Tibial artery (tissue), 4 donors: ENCODE measurements around the gene ASZ1.

Source experiments
- DNase-seq, 2 donors: peaks; one replicate each; pipeline ENCODE4 v3.0.0-alpha.2; 2019
- H3K27ac ChIP-seq, 2 donors: fragments of 200-600 bp; sonication (generic) in 1 of 2; 1 replicate in 1 of 2; 2 replicates in 1 of 2; pipeline ENCODE4 v1.5.1; 2018 to 2019; ENCODE audit warnings: mild to moderate bottlenecking in 1 of 2
- H3K27me3 ChIP-seq, 2 donors: fragments of 200-600 bp; sonication (generic) in 1 of 2; one replicate each; pipeline versions ENCODE4 v1.5.1 to v1.6.0; 2016 to 2019
- H3K36me3 ChIP-seq, 3 donors: fragments of 200-600 bp; sonication (generic) in 2 of 3; one replicate each; pipeline ENCODE4 v1.5.1; 2016 to 2019; ENCODE audit warnings: mild to moderate bottlenecking in 2 of 3
- H3K4me1 ChIP-seq, 4 donors: fragments of 200-600 bp; sonication (generic) in 2 of 4; 1 replicate in 3 of 4; 2 replicates in 1 of 4; pipeline ENCODE4 v1.5.1; 2016 to 2019
- H3K4me3 ChIP-seq, 2 donors: fragments of 200-600 bp; sonication (generic) in 1 of 2; 1 replicate in 1 of 2; 2 replicates in 1 of 2; pipeline ENCODE4 v1.5.1; 2018 to 2019; ENCODE audit warnings: mild to moderate bottlenecking in 2 of 2
- H3K9me3 ChIP-seq, 3 donors: fragments of 200-600 bp; sonication (generic) in 1 of 3; one replicate each; pipeline ENCODE4 v1.5.1; 2016 to 2019
- CTCF ChIP-seq, 2 experiments: fragments of 200-600 bp in 1 of 2; fragments of 450-650 bp in 1 of 2; IDR thresholded peaks; one replicate each; pipeline ENCODE4 v1.5.1; 2017 to 2019; ENCODE audit warnings: antibody characterized with exemption in 2 of 2, mild to moderate bottlenecking in 1 of 2, moderate library complexity in 1 of 2
- intact Hi-C: fragments of 100-400 bp; cut with DNase I; formaldehyde crosslinking; loops from one replicate; pipeline ENCODE4 v1.15.0; 2023; ENCODE audit warnings: low total_unique reads

The ASZ1 gene

GRCh38 chr7:117350027-117350426 is 77.3 kb downstream of the ASZ1 start:
- intact Hi-C loops = no loop called here
- no peak for DNase-seq
- Histone ChIP-seq H3K9me3 (no peaks in the 10 kb centered on the region), H3K27ac (no peak overlapping the region), H3K4me1 (peaks cover 0 to under 1% (median 0%) of the 10 kb centered on the region in 4 donors), H3K36me3 (no peaks in the 10 kb centered on the region), H3K4me3 (no peak overlapping the region), H3K27me3 (no peaks in the 10 kb centered on the region)
- TF ChIP-seq CTCF (IDR thresholded peaks at IDR 0.05) = no peak

GRCh38 chr7:117349570-117349969 is 77.7 kb downstream of the ASZ1 start:
- Histone ChIP-seq H3K27ac (no peak overlapping the region), H3K4me3 (no peak overlapping the region), H3K36me3 (no peaks in the 10 kb centered on the region), H3K27me3 (no peaks in the 10 kb centered on the region), H3K4me1 (peaks cover 0 to 6% (median 0%) of the 10 kb centered on the region in 4 donors), H3K9me3 (no peaks in the 10 kb centered on the region)
- intact Hi-C loops = no loop called here
- no peak for DNase-seq
- TF ChIP-seq CTCF (IDR thresholded peaks at IDR 0.05) = no peak

- intact Hi-C loops = no loop called here
- TF ChIP-seq CTCF (IDR thresholded peaks at IDR 0.05) = no peak
Measured at GRCh38 chr7:117347962-117348672, 79.2 kb downstream of the ASZ1 start.

DNA sequence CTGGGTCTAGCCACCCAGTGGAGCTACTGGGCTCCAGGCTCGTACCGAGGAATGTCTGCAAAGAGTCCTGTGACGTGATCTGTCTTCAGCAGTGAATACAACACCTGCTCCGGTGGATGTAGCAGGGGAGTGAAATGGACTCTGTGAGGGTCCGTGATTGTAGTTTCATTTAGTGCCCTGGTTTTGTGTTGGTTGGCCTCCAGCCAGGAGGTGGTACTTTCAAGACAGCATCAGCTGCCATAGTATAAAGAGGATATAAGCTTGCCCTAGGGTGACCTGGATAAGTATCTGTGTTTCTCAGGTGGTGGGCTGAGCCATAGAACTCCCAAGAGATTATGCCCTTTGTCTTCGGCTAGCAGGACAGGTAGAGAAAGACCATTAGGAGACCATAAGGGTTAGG is 79.8 kb downstream of the ASZ1 start:
- Histone ChIP-seq H3K4me1 (peaks cover 0 to 15% (median 2%) of the 10 kb centered on the region in 4 donors), H3K36me3 (no peaks in the 10 kb centered on the region), H3K27ac (no peak overlapping the region), H3K27me3 (no peaks in the 10 kb centered on the region), H3K4me3 (no peak overlapping the region), H3K9me3 (no peaks in the 10 kb centered on the region)
- intact Hi-C loops = no loop called here
- no peak for DNase-seq
- no peak for TF ChIP-seq CTCF (IDR thresholded peaks at IDR 0.05)

More at GRCh38 chr7:117347962-117348672, 79.2 kb downstream of the ASZ1 start:
- no peaks in the 10 kb centered on the region for H3K27me3 ChIP-seq
- H3K9me3 ChIP-seq = no peaks in the 10 kb centered on the region
- no peak overlapping the region for H3K27ac ChIP-seq
- no peaks in the 10 kb centered on the region for H3K36me3 ChIP-seq
- no peak for DNase-seq
- H3K4me3 ChIP-seq = no peak overlapping the region
- peaks cover 0 to 15% (median 2%) of the 10 kb centered on the region in 4 donors for H3K4me1 ChIP-seq

DNA sequence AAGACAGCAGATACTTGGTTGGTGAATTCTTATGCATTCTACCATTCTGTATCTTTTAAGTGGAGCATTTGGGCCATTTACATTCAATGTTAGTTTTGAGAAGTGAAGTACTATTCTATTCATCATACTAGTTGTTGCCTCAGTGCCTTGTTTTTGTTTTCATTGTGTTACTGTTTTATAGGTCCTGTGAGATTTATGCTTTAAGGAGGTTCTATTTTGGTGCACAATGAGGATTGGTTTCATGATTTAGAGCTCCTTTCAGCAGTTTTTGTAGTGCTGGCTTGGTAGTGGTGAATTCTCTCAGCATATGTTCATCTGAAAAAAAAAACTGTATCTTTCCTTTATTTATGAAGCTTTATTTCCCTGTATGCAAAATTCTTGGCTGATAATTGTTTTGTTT is 81.1 kb downstream of the ASZ1 start:
- Histone ChIP-seq H3K36me3 (no peaks in the 10 kb centered on the region), H3K9me3 (no peaks in the 10 kb centered on the region), H3K4me1 (peaks cover 0 to 15% (median 2%) of the 10 kb centered on the region in 4 donors), H3K4me3 (no peak overlapping the region), H3K27ac (no peak overlapping the region), H3K27me3 (no peaks in the 10 kb centered on the region)
- DNase-seq = no peak
- intact Hi-C loops = no loop called here
- no peak for TF ChIP-seq CTCF (IDR thresholded peaks at IDR 0.05)
